SK-N-SH treated with all-trans-retinoic acid at 6 μM for 48 hours (cell line): Measurements from ENCODE around the gene DHRS4L2.

Source experiments
- ATAC-seq: fragments of 200-7000 bp; cut with Tn5 transposase; 3 replicates; pipeline ENCODE4 v1.9.1; 2020; ENCODE audit warnings: mild to moderate bottlenecking, moderate library complexity
- ARNTL ChIP-seq: fragments of 450-650 bp; formaldehyde crosslinking; IDR thresholded peaks from 2 replicates; pipeline ENCODE4 v1.5.0; 2020; ENCODE audit warnings: low read depth, mild to moderate bottlenecking, moderate library complexity, borderline replicate concordance
- BACH2 ChIP-seq: fragments of 250-450 bp; sonication (Bioruptor Pico); IDR thresholded peaks from 2 replicates; pipeline ENCODE4 v1.9.0; 2021; ENCODE audit warnings: mild to moderate bottlenecking, borderline replicate concordance
- CREB5 ChIP-seq: fragments of 250-450 bp; sonication (Bioruptor Pico); IDR thresholded peaks from 2 replicates; pipeline ENCODE4 v1.5.1; 2020; ENCODE audit warnings: low read depth, mild to moderate bottlenecking, moderate library complexity
- CSDC2 ChIP-seq: fragments of 250-450 bp; sonication (Bioruptor Pico); IDR thresholded peaks from 2 replicates; pipeline ENCODE4 v1.5.0; 2020; ENCODE audit warnings: mild to moderate bottlenecking, moderate library complexity
- CSRNP3 ChIP-seq: fragments of 250-450 bp; sonication (Bioruptor Pico); IDR thresholded peaks from 2 replicates; pipeline ENCODE4 v1.5.1; 2021; ENCODE audit warnings: mild to moderate bottlenecking, moderate library complexity
- ESRRG ChIP-seq: fragments of 250-450 bp; sonication (Bioruptor Pico); IDR thresholded peaks from 2 replicates; pipeline ENCODE4 v1.6.1; 2021; ENCODE audit warnings: mild to moderate bottlenecking
- GLIS3 ChIP-seq: fragments of 250-450 bp; sonication (Bioruptor Pico); IDR thresholded peaks from 2 replicates; pipeline ENCODE4 v1.5.0; 2020; ENCODE audit warnings: mild to moderate bottlenecking, moderate library complexity
- OSR1 ChIP-seq: fragments of 250-450 bp; sonication (Bioruptor Pico); IDR thresholded peaks from 2 replicates; pipeline ENCODE4 v1.8.0; 2022; ENCODE audit warnings: moderate library complexity, mild to moderate bottlenecking, inconsistent platforms
- PATZ1 ChIP-seq: fragments of 250-450 bp; sonication (Bioruptor Pico); IDR thresholded peaks from 2 replicates; pipeline ENCODE4 v1.8.0; 2020; ENCODE audit warnings: mild to moderate bottlenecking, moderate library complexity, borderline replicate concordance
- POU6F1 ChIP-seq: fragments of 250-450 bp; sonication (Bioruptor Pico); IDR thresholded peaks from 2 replicates; pipeline ENCODE4 v1.8.0; 2021; ENCODE audit warnings: low read depth, mild to moderate bottlenecking, moderate library complexity, borderline replicate concordance
- PPARA ChIP-seq: fragments of 250-450 bp; sonication (Bioruptor Pico); IDR thresholded peaks from 2 replicates; pipeline ENCODE4 v1.5.0; 2020; ENCODE audit warnings: mild to moderate bottlenecking, borderline replicate concordance
- RARB ChIP-seq: fragments of 250-450 bp; sonication (Bioruptor Pico); IDR thresholded peaks from 2 replicates; pipeline ENCODE4 v1.8.0; 2021; ENCODE audit warnings: mild to moderate bottlenecking, moderate library complexity
- SNAI2 ChIP-seq: fragments of 250-450 bp; sonication (Bioruptor Pico); IDR thresholded peaks from 2 replicates; pipeline ENCODE4 v1.5.0; 2020; ENCODE audit warnings: mild to moderate bottlenecking, moderate library complexity
- TCF4 ChIP-seq: fragments of 250-450 bp; sonication (Bioruptor Pico); IDR thresholded peaks from 2 replicates; pipeline ENCODE4 v1.8.0; 2021; ENCODE audit warnings: mild to moderate bottlenecking, moderate library complexity, borderline replicate concordance
- TOX ChIP-seq: fragments of 250-450 bp; sonication (Bioruptor Pico); IDR thresholded peaks from 2 replicates; pipeline ENCODE4 v1.8.0; 2021; ENCODE audit warnings: mild to moderate bottlenecking, moderate library complexity, borderline replicate concordance
- ZC3H10 ChIP-seq: fragments of 250-450 bp; sonication (Bioruptor Pico); IDR thresholded peaks from 2 replicates; pipeline ENCODE4 v1.5.1; 2021; ENCODE audit warnings: mild to moderate bottlenecking, moderate library complexity
- ZFP3 ChIP-seq: fragments of 250-450 bp; sonication (Bioruptor Pico); IDR thresholded peaks from 2 replicates; pipeline ENCODE4 v1.5.0; 2020; ENCODE audit warnings: mild to moderate bottlenecking, moderate library complexity
- ZFP30 ChIP-seq: fragments of 450-650 bp; formaldehyde crosslinking; IDR thresholded peaks from 2 replicates; pipeline ENCODE4 v1.5.0; 2022; ENCODE audit warnings: mild to moderate bottlenecking, moderate library complexity
- ZNF565 ChIP-seq: fragments of 450-650 bp; formaldehyde crosslinking; conservative IDR thresholded peaks from 2 replicates; pipeline ENCODE4 v1.5.0; 2020; ENCODE audit warnings: low read depth, mild to moderate bottlenecking, moderate library complexity
- ZNF70 ChIP-seq: fragments of 450-650 bp; formaldehyde crosslinking; IDR thresholded peaks from 2 replicates; pipeline ENCODE4 v1.5.0; 2020; ENCODE audit warnings: mild to moderate bottlenecking, moderate library complexity
- ZNF8 ChIP-seq: fragments of 450-650 bp; formaldehyde crosslinking; IDR thresholded peaks from 2 replicates; pipeline ENCODE4 v1.5.0; 2020; ENCODE audit warnings: mild to moderate bottlenecking, moderate library complexity
- TF ChIP-seq, protein P1 (sequence below): fragments of 250-450 bp; sonication (Bioruptor Pico); IDR thresholded peaks from 2 replicates; pipeline ENCODE4 v1.5.0; 2020; ENCODE audit warnings: mild to moderate bottlenecking, moderate library complexity

DHRS4L2 gene

GRCh38 chr14:24037658-24038037 lies 48.9 kb downstream of the DHRS4L2 start:
- TF ChIP-seq ESRRG (CRISPR knock-in tag) (no peak), CREB5 (CRISPR knock-in tag) (no peak), GLIS3 (CRISPR knock-in tag) (no peak), ZNF565 (CRISPR knock-in tag) (no peak), CSDC2 (CRISPR knock-in tag) (no peak), ZNF70 (CRISPR knock-in tag) (no peak), BACH2 (CRISPR knock-in tag) (no peak), ZNF8 (CRISPR knock-in tag) (no peak), ZC3H10 (no peak), POU6F1 (no peak), ZFP3 (CRISPR knock-in tag) (no peak), OSR1 (CRISPR knock-in tag) (no peak), TCF4 (CRISPR knock-in tag) (no peak), TOX (CRISPR knock-in tag) (no peak), RARB (CRISPR knock-in tag) (no peak), SNAI2 (CRISPR knock-in tag) (no peak), PPARA (CRISPR knock-in tag) (no peak), CSRNP3 (CRISPR knock-in tag) (no peak)
- TF ChIP-seq, protein P1, sequence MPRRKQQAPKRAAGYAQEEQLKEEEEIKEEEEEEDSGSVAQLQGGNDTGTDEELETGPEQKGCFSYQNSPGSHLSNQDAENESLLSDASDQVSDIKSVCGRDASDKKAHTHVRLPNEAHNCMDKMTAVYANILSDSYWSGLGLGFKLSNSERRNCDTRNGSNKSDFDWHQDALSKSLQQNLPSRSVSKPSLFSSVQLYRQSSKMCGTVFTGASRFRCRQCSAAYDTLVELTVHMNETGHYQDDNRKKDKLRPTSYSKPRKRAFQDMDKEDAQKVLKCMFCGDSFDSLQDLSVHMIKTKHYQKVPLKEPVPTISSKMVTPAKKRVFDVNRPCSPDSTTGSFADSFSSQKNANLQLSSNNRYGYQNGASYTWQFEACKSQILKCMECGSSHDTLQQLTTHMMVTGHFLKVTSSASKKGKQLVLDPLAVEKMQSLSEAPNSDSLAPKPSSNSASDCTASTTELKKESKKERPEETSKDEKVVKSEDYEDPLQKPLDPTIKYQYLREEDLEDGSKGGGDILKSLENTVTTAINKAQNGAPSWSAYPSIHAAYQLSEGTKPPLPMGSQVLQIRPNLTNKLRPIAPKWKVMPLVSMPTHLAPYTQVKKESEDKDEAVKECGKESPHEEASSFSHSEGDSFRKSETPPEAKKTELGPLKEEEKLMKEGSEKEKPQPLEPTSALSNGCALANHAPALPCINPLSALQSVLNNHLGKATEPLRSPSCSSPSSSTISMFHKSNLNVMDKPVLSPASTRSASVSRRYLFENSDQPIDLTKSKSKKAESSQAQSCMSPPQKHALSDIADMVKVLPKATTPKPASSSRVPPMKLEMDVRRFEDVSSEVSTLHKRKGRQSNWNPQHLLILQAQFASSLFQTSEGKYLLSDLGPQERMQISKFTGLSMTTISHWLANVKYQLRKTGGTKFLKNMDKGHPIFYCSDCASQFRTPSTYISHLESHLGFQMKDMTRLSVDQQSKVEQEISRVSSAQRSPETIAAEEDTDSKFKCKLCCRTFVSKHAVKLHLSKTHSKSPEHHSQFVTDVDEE (CRISPR knock-in tag) = no peak
- no peak for ATAC-seq

- ATAC-seq = no peak
- TF ChIP-seq PATZ1 (CRISPR knock-in tag) (no peak), OSR1 (CRISPR knock-in tag) (no peak), ZC3H10 (no peak), CSRNP3 (CRISPR knock-in tag) (no peak), ZFP3 (CRISPR knock-in tag) (no peak), TCF4 (CRISPR knock-in tag) (no peak), ESRRG (CRISPR knock-in tag) (no peak), TOX (CRISPR knock-in tag) (no peak), ARNTL (no peak), SNAI2 (CRISPR knock-in tag) (no peak), POU6F1 (no peak), ZFP30 (CRISPR knock-in tag) (no peak), PPARA (CRISPR knock-in tag) (no peak)
- TF ChIP-seq, protein P1 (CRISPR knock-in tag) = no peak
Observed at GRCh38 chr14:24038686-24039085, 50.0 kb downstream of the DHRS4L2 start.
